Left forelimb (tissue), 1 donor: ENCODE data around the gene MCMBP.
"Not testable (repeated sequence)": the region's sequence is repeated elsewhere in the genome, so short reads cannot be mapped to it uniquely, and the experiment has no call there.

Source experiments
- DNase-seq: peaks from one replicate; pipeline ENCODE4 v3.0.0-alpha.2; 2018; ENCODE audit warnings: low spot score

The MCMBP gene

GRCh38 chr10:119878524-119878923 is 5.9 kb upstream of the MCMBP start:
- DNase-seq: no peak

- DNase-seq: peak; percentile 93
Observed at GRCh38 chr10:119872860-119873681, 428 bp upstream of the MCMBP start.

GRCh38 chr10:119871881-119872609 is 598 bp downstream of the MCMBP start:
- DNase-seq: peak; percentile 75

- not testable (repeated sequence) for DNase-seq
Observed at GRCh38 chr10:119869398-119869797, 3.2 kb downstream of the MCMBP start.

- DNase-seq: no peak
Observed at GRCh38 chr10:119867317-119867716, 5.3 kb downstream of the MCMBP start.

- no peak for DNase-seq
Observed at GRCh38 chr10:119865699-119866240, 6.9 kb downstream of the MCMBP start.

GRCh38 chr10:119863951-119864565 is 8.6 kb downstream of the MCMBP start:
- DNase-seq: no peak

- DNase-seq: no peak
Observed at GRCh38 chr10:119862524-119862923, 10.1 kb downstream of the MCMBP start.

GRCh38 chr10:119860866-119861607 is 11.6 kb downstream of the MCMBP start:
- no peak for DNase-seq

- no peak for DNase-seq
Observed at GRCh38 chr10:119859420-119860258, 13.0 kb downstream of the MCMBP start.

GRCh38 chr10:119858063-119858462 is 14.6 kb downstream of the MCMBP start:
- no peak for DNase-seq

GRCh38 chr10:119853574-119853973 is 19.1 kb downstream of the MCMBP start:
- no peak for DNase-seq

- no peak for DNase-seq
Observed at GRCh38 chr10:119852822-119853221, 19.8 kb downstream of the MCMBP start.

GRCh38 chr10:119852277-119852676 is 20.4 kb downstream of the MCMBP start:
- no peak for DNase-seq

GRCh38 chr10:119849944-119850343 is 22.7 kb downstream of the MCMBP start:
- DNase-seq: no peak

- DNase-seq: no peak
Observed at GRCh38 chr10:119849031-119849789, 23.4 kb downstream of the MCMBP start.

GRCh38 chr10:119845656-119846055 is 27.0 kb downstream of the MCMBP start:
- DNase-seq: no peak

- no peak for DNase-seq
Observed at GRCh38 chr10:119834188-119834587, 38.5 kb downstream of the MCMBP start.

- DNase-seq: no peak
Observed at GRCh38 chr10:119832951-119833350, 39.7 kb downstream of the MCMBP start.

- no peak for DNase-seq
Observed at GRCh38 chr10:119831656-119832055, 41.0 kb downstream of the MCMBP start.
